Endothelial cell (in vitro differentiated cells): ENCODE results near the gene ADH6. TPM values are rescaled to one million over a fixed set of nuclear protein-coding genes. Genes with fewer than 3 reads are reported as not detected.

ENCODE experiments used
- total RNA-seq: library from RNA; stranded (reverse); fragmentation: NEBNext Ultra II Directional; extraction: Animal tissue kit (Norgen Biotek cat#: 25700); gene quantifications from one replicate; pipeline ENCODE4 v1.2.1, GENCODE V29; 2021; ENCODE audit not compliant: unreplicated experiment

ADH6 gene
- total RNA-seq, 1 donor from 2014 or later: not detected

Other genes with a start within 250 kb of the ADH6 start
- 31.4 TPM for gene METAP1, start 223.5 kb downstream of the ADH6 start, total RNA-seq
- gene ADH5, start 130.5 kb downstream of the ADH6 start, total RNA-seq: 126 TPM
- gene ADH4, start 74.9 kb downstream of the ADH6 start, total RNA-seq: not detected
- not detected for gene ADH1A, start 71.7 kb upstream of the ADH6 start, total RNA-seq
- not detected for gene ADH1B, start 102.2 kb upstream of the ADH6 start, total RNA-seq
- not detected for gene ADH1C, start 133.5 kb upstream of the ADH6 start, total RNA-seq
- not detected for gene ADH7, start 216.1 kb upstream of the ADH6 start, total RNA-seq